ENCODE data around the gene ASZ1. TPM values are rescaled to one million over a fixed set of nuclear protein-coding genes. Genes with fewer than 3 reads are reported as not detected.
"Not testable (repeated sequence)": the region's sequence is repeated elsewhere in the genome, so short reads cannot be mapped to it uniquely, and the experiment has no call there.

Gene ASZ1, protein sequence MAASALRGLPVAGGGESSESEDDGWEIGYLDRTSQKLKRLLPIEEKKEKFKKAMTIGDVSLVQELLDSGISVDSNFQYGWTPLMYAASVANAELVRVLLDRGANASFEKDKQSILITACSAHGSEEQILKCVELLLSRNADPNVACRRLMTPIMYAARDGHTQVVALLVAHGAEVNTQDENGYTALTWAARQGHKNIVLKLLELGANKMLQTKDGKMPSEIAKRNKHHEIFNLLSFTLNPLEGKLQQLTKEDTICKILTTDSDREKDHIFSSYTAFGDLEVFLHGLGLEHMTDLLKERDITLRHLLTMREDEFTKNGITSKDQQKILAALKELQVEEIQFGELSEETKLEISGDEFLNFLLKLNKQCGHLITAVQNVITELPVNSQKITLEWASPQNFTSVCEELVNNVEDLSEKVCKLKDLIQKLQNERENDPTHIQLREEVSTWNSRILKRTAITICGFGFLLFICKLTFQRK
- total RNA-seq = not detected

DNA sequence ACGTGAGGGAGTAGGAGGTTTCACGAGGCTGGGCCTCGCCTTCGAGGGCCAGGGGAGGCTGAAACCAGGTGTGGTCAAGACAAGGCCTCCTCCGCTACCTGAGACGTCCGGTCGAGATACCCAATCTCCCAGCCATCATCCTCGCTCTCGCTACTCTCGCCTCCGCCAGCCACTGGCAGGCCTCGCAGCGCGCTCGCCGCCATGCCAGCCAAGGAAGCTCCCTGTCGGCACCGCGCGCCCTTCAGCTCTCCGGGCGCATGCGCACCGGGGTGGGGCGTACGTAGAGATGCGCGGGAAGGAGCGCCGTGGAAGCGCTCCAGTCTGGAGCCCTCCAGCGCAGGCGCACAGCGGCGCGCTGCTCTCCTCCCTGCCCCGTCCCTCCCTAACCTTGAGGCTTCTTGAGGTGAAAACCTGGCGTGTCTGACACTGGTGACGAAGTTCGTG, at the start of gene ASZ1:
TSS of gene ASZ1 (minus strand) at position 236 of the 444 bp plus-strand sequence. CDS start at position 203, 33 bp downstream.
- DNase-seq (ENCODE audit: low spot score) = no peak

DNA sequence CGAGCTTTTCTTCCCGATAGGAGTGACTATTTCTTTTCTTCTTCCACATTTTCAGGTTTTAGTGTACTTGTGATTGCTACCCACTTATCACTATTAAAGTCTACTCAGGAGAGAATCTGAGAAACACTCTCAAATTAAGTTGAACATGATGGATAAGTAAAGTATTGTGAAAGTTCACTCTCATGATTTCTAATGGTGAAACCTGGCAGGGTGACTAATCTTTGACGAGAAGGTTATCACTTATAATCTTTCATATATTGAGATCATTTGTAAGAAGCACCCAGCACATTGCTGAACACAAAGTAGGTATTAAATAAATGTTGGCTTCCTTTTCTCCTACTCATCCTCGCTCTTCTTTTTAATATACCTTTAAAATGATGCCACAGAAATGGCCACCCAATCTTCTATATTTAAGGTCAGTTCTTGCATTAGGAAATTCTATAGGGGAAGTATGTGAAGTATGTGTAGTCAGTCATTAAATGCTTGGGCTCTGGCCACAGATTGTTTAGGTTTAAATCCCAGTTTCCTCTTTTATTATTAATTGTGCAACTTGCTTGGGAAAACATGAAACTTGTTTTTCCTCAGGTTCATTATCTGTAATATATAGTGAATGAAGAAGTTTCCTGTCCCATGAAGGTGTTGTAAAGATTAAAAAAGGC, 49.4 kb upstream of the ASZ1 start:
- DNase-seq (ENCODE audit: low spot score) = no peak

DNA sequence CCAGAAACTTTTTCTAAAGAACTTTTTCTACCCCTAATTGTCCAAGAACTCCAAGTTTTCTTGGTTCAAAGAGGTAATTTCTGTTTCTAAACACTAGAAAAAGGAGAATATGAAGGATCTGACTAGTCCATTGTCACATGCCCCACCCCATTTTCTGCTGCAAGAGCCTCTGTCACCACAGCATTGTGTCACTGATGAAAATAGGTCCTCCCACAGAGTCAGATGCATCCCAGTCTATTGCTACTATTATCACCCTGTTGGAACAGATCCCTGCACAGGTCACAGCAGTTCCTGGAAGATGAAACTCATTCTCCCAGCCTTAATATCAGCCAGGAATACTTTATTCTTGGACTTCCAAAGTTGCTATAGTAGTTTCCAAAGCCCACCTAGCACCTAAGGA, 45.0 kb upstream of the ASZ1 start:
- no peak for DNase-seq (ENCODE audit: low spot score)

DNA sequence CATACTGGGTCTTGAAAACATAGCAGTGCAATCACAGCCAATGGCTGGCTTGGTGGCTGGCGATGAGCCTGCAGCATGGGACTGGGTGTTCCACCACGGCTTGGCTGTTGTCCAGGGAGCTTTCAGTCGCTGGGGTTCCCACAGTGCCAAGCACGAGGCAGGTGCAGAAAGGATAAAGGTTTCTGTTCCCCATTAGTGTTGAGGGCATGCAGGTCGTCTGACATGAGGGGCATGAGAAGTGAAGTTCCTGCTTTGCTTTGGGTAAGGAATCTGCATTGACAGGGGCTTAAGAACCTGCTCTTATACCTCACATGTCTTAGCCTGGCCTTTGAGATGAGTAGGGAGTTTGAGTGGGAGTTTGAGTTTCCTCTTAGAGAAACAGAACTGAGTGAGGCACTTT, 43.5 kb upstream of the ASZ1 start:
- DNase-seq (ENCODE audit: low spot score) = no peak

DNA sequence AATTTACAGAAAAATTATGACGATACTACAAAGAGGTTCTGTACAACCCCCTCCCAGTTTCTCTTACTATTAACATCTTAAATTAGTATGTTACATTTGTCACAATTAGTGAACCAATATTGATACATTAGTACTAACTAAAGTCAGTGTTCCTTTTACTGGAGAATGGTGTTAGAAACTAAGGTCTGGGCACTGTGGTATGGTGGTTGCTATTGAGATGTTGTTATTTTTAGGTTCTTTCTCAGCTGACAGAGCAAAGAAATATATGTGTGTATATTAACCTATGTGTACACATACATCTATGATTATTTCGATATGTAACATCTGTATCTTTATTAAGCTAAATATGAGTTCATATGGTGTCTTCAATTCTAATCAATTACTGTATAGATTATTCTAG, 40.9 kb upstream of the ASZ1 start:
- no peak for DNase-seq (ENCODE audit: low spot score)

DNA sequence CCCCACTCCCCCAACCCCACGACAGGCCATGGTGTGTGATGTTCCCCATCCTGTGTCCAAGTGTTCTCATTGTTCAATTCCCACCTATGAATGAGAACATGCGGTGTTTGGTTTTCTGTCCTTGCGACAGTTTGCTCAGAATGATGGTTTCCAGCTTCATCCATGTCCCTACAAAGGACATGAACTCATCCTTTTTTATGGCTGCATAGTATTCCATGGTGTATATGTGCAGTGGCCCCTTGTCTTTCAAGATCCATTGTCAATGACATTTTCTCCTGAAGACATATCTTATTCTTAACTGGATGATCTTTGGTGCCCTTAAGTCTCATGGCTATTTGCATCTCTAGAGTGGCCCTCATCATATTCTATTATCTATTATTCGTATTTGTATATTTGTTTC, 33.5 kb upstream of the ASZ1 start:
- not testable (repeated sequence) for DNase-seq (ENCODE audit: low spot score)

DNA sequence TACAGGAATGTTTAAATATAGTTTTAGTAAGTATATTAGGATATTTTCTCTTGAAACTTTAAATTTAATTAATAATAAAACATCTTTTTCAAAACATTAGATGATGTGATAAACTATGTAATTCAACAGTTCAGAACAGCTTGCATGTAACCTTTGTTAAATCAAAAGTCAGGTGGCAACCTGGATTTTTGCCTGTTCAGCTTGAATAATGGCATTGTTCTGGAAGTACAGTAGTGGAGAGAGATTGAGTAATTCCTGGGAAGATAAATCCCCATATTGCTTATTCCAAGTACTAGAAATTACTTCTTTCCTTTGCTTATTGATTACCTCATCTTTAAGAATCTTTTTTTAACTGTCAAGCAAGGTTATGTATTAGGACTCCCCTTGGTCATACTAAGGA, 32.4 kb upstream of the ASZ1 start:
- no peak for DNase-seq (ENCODE audit: low spot score)

DNA sequence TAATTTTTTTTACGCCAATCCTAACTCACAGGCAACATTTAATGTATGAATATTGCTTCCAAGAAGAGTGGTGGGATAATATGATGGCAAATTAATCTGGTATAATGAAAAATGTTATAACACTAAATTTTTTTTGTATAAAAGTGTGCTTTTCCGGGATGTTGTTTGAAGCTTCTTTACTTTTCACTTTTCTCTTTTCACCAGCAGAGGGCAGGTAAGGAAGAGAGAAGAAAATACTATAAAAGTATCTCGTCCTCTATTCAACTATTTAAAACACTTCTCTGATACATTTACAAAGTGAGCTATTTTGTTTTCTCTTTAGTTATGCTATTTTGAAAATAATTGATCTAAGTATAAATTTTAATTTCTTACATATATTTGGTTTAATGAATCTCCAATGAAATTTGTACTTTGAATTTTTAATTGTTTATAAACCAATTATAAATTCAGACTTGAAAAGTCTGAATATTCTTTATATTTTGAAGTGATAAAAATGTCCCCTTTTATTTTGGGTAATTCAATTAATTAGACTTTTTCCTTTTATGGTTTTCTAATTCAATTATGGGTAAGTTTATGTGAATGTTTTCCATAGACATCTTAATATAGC, 31.8 kb upstream of the ASZ1 start:
- DNase-seq (ENCODE audit: low spot score) = no peak

DNA sequence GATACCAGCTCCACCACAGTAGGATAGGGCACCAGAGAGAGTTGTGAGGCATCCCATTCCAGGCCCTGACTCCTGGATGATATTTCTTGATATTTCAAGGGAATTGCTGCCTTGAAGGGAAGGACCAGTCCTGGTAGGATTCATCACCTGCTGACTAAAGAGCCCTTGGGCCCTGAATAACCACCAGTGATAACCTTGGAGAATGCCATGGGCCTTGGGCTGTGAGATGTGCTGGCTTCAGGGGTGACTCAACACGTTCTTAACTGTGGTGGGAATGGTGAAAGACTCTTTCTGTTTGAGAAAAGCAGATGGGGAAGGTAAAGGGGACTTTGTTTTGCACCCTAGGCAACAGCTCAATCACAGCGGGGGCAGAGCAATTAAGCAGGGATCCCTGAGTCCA, 21.4 kb upstream of the ASZ1 start:
- DNase-seq (ENCODE audit: low spot score) = no peak

DNA sequence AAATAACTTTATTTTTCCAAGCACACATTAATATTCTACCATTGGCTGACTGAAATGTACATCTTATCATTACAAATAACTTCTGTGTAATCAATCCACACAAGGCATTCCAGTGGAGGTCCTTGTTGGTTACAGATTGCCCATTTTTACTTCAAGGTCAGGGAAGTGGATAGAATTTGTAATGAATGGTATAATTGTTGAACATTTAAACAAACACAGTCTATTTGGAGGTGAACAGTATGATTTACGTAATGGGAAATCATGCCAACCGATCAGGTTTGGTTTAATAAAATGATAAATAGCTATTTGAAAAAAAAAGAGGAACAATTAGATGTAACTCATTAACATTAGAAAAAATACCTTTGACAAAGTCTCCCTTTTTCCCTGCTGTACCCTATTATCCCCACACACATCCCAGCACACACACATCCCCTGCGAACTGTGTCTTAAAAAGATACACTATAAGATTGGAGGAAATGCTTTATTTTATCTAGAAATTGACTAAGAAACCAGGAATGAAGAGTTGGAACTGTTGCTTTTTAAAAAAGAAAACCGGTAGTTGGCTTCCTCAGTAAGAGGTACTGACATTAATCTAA, 19.0 kb upstream of the ASZ1 start:
- no peak for DNase-seq (ENCODE audit: low spot score)

DNA sequence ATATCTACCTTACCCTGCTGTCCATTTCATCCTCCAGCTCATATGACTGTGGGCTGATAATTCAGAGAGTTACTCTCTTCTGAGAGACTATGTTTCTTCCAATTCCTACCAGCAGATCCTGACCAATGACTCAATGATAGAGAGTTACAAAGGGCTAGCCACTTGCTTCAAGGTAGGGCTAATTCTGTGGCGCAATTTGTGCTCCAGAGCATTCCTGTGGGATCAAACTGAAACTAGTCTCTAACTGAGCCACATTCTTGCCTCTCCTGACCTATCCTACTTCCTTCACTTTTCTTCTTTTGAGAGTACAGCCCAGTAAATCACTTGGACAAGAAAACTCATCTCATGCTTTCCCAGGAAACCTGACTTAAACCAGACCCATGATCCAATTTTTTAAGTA, 17.9 kb upstream of the ASZ1 start:
- DNase-seq (ENCODE audit: low spot score) = no peak

DNA sequence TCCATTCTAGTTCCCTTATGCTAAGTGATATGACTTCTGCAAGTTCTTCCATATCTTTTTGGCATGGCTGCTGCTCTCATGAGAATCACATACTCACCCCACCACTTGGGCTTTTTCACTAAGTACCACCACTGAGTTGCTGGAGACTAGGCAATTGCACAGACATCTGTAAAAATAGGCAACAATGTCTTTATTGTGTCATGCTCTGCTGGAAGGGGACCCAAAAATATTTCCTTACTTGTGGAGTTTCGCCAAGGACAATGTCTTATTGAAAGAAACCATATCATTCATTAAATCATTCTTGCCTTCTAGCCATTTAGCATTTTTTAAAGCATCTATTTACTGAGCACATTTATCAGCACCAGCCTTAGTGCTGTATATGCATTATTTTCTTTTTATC, 17.4 kb upstream of the ASZ1 start:
- DNase-seq (ENCODE audit: low spot score) = no peak

DNA sequence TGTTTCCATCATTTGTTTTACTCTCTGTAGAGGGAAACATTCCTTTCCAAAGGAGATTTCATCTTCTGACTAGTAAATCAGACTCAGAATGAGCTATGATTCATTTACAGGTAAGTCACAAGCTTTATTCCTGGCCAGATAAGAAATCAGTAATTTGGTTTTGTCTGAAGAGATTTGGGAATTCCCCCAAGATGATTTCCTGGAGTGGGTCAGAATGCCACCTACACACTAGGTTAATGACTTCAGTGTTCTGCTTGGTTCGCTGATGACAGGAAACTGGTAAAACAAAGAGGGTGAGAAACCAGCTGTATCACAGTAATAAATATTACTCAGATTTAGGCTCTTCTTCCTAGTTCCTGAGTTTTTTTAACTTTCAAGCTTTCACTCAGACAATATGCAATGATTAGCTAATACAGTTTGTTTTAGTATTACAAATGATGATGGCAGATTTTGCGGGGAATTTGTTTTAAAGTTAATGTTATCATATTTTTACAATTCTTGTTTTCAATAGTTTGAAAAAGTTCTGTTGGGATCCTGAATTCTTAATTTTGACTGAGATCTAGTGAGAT, 8.3 kb upstream of the ASZ1 start:
- peak; percentile 38 for DNase-seq (ENCODE audit: low spot score)

DNA sequence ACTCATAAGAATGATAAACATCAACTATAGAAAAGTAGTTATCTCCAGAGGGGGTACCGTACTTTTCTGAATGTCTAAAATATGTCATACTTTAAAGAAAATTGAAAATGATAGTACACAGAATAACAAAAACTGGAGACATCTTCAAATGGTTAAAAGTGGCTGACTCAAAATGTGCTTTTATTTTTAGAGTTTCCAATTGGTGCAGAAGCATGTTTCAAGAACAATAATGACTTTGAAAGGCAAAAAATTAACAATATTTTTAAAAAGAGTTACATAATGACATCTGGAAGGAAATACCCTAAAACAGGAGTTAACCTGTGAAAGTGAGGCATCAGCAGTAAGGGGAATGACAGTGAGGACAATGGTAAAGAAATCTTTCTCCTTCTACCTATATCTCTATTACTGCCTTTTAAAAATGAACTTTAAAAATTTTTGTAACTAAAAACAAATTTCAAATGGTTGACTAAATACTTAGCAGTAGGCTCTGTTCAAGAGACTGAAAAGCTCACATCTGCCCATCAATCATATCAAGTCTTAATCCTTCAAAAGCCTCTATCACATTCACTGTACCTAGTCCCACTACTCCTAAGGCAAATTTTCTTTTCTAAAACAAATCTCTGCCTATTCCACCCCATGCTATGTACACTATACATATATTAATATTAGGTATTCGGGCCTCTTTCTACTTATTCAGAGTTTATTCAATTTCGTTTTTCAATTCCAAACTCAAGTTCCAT, 3.0 kb downstream of the ASZ1 start:
- no peak for DNase-seq (ENCODE audit: low spot score)

DNA sequence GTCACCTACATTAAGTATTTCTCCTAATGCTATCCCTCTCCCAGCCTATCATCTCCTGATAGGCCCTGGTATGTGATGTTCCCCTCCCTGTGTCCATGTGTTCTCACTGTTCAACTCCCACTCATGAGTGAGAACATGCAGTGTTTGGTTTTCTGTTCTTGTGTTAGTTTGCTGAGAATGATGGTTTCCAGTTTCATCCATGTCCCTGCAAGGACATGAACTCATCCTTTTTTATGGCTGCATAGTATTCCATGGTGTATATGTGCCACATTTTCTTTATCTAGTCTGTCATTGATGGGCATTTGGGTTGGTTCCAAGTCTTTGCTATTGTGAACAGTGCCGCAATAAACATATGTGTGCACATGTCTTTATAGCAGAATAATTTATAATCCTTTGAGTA, 12.7 kb downstream of the ASZ1 start:
- not testable (repeated sequence) for DNase-seq (ENCODE audit: low spot score)

DNA sequence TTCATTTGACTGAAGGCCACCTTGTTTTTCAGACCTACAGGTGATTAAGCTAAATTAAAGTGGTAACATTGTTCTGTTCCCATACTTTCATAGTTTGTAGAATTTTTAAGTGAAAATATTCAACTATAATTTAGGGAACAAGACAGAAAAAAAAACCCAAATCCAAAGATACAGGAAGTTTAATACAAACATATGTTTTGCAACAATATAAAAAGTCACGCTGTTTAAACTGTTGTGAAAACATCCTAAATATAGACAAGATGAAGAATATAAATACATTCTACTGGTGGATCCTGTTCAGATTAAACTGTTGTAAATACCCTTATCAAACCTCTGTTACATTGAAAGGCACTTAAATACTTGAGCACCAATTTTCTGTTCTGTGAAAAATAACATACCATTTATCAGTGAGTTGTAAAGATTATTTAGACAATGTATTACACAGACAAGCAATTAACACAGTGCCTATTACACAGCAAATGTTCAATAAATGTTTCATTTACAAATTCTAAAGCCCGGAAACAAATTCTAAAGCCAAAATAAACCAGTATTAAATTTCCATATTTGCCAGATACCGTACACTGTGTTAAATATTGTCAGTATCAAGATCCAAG, 14.2 kb downstream of the ASZ1 start:
- DNase-seq (ENCODE audit: low spot score) = no peak

DNA sequence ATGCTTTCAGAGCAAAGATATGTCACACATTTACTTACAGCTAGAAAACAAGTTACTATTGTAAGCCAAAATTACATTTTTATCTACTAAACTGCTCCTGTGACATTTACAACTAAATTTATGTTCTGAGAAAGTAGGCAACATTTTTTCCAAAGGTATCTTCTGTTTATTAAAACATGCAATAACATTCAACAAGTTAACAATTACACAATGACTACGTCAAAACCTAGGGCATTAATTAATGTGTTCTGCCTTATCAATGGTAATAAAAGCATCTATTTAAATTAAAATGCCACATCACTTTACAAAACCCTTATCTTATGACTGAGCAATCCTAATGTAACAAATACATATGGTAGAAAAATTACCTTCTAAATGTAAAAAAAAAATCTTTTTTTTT, 14.9 kb downstream of the ASZ1 start:
- no peak for DNase-seq (ENCODE audit: low spot score)

DNA sequence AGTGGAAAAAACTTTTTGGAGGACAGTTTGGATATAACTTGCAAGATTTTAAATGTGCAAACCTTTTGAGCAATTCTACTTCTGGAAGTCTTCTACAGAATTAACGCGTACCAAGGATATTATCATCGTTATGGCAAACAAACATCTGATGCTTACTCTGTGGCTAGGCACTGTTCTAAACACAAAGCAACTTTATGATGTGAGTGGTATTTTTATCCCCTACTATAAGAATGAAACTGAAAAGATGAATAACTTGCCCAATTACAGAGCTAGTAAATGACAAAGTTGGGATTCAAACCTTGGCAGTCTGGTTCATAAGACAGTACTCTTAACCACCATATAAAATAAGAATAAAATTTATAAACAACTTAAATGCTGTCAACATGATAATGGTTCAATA, 15.8 kb downstream of the ASZ1 start:
- DNase-seq (ENCODE audit: low spot score) = no peak

DNA sequence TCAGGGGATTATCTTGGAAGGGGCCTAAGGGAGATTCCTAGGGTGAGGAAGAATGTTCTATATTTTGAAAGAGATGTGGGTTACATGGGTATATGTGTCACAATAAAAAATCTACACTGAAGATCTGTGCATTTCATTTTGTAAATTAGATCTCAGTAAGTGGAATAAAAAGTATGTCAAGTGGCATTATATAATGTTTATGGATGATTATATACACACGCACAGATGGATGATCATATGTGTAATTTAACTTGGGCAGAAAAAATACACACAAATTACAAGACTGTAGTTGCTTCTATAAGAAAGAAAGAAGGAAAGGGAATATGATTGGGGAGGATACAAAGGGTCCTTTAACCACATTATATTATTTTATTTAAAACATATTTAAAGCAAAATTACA, 18.5 kb downstream of the ASZ1 start:
- DNase-seq (ENCODE audit: low spot score) = no peak

DNA sequence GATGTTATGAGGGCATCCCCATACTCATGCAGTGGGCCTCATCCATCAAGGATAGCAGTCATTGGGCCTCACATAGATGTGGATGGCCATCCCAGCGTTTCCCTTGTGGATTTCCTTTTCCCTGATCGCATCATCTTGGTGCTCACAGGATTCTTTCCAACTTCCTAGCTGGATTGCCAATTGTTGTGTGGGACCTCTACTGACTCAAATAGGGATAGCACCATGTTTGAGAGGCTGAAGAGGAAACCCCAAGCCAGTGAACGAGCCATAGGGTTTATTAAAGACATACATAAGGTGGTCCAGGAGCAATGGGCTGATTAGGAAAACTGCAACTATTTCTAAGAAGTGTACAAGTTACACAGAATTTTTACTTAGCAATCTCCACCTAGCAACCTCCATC, 21.8 kb downstream of the ASZ1 start:
- no peak for DNase-seq (ENCODE audit: low spot score)

DNA sequence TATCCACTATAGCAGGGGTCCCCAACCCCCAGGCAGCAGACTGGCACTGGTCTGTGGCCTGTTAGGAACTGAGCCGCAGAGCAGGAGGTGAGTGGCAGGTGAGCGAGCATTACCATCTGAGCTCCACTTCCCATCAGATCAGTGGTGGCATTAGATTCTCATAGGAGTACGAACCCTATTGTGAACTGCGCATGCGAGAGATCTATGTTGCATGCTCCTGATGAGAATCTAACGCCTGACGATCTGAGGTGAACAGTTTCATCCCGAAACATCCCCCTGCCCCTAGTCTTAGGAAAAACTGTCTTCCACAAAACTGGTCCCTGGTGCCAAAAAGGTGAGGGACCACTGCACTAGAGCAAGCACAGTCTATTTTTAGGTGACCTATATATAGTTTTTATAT, 23.6 kb downstream of the ASZ1 start:
- no peak for DNase-seq (ENCODE audit: low spot score)
